ENCODE data around the gene RHOT2.

Gene RHOT2

GRCh38 chr16:629833-630248, 38.1 kb upstream of the RHOT2 start:
- H3K27ac Mint-ChIP-seq: no peak overlapping the region
- H3K27me3 Mint-ChIP-seq: no peaks in the 10 kb centered on the region
- ATAC-seq (no peak), DNase-seq (no peak)
- H3K9me3 Mint-ChIP-seq: no peaks in the 10 kb centered on the region
- no peak overlapping the region for H3K4me3 Mint-ChIP-seq
- peaks cover 8% of the 10 kb centered on the region for H3K4me1 Mint-ChIP-seq

- ATAC-seq (no peak), DNase-seq (no peak)
- no peak overlapping the region for H3K4me3 Mint-ChIP-seq
- H3K4me1 Mint-ChIP-seq: peaks cover 12% of the 10 kb centered on the region
- H3K27ac Mint-ChIP-seq: no peak overlapping the region
- H3K27me3 Mint-ChIP-seq: no peaks in the 10 kb centered on the region
- H3K9me3 Mint-ChIP-seq: no peaks in the 10 kb centered on the region
Measured at GRCh38 chr16:630249-630814, 37.6 kb upstream of the RHOT2 start.

GRCh38 chr16:630815-631405, 37.0 kb upstream of the RHOT2 start, which contains the start of gene WFIKKN1:
TSS of gene WFIKKN1 (plus strand) at chr16:630985. CDS start at chr16:631254, 269 bp downstream.
- ATAC-seq (peak; percentile 4), DNase-seq (no peak)
- no peak within 1 kb of the TSS for H3K27ac Mint-ChIP-seq
- H3K4me3 Mint-ChIP-seq: no peak within 1 kb of the TSS
- no peaks in the 10 kb centered on the region for H3K9me3 Mint-ChIP-seq
- H3K27me3 Mint-ChIP-seq: no peaks in the 10 kb centered on the region
- H3K4me1 Mint-ChIP-seq: peaks cover 12% of the 10 kb centered on the region

GRCh38 chr16:631808-632358, 36.0 kb upstream of the RHOT2 start:
- no peak for DNase-seq
- H3K4me1 Mint-ChIP-seq: peaks cover 20% of the 10 kb centered on the region
- no peak overlapping the region for H3K4me3 Mint-ChIP-seq
- peaks cover 6% of the 10 kb centered on the region for H3K27me3 Mint-ChIP-seq
- no peak for ATAC-seq
- H3K27ac Mint-ChIP-seq: no peak overlapping the region
- H3K9me3 Mint-ChIP-seq: no peaks in the 10 kb centered on the region

GRCh38 chr16:632486-633335, 35.2 kb upstream of the RHOT2 start:
- Mint-ChIP-seq H3K9me3 (no peaks in the 10 kb centered on the region), H3K27ac (no peak overlapping the region), H3K4me3 (no peak overlapping the region), H3K27me3 (peaks cover 7% of the 10 kb centered on the region), H3K4me1 (peaks cover 25% of the 10 kb centered on the region)
- DNase-seq (no peak), ATAC-seq (no peak)

GRCh38 chr16:633336-634050, 34.4 kb upstream of the RHOT2 start:
- ATAC-seq (no peak), DNase-seq (no peak)
- no peak overlapping the region for H3K27ac Mint-ChIP-seq
- H3K4me1 Mint-ChIP-seq: peaks cover 29% of the 10 kb centered on the region
- H3K4me3 Mint-ChIP-seq: no peak overlapping the region
- peaks cover 7% of the 10 kb centered on the region for H3K27me3 Mint-ChIP-seq
- no peaks in the 10 kb centered on the region for H3K9me3 Mint-ChIP-seq

- ATAC-seq (no peak), DNase-seq (no peak)
- no peak overlapping the region for H3K27ac Mint-ChIP-seq
- H3K9me3 Mint-ChIP-seq: no peaks in the 10 kb centered on the region
- peak overlapping the region; percentile 74 to 100 for H3K4me3 Mint-ChIP-seq
- H3K27me3 Mint-ChIP-seq: peaks cover 7% of the 10 kb centered on the region
- H3K4me1 Mint-ChIP-seq: peaks cover 34% of the 10 kb centered on the region
Measured at GRCh38 chr16:634051-634670, 33.8 kb upstream of the RHOT2 start.

GRCh38 chr16:634996-635395, 32.9 kb upstream of the RHOT2 start:
- DNase-seq (no peak), ATAC-seq (no peak)
- peaks cover 34% of the 10 kb centered on the region for H3K4me1 Mint-ChIP-seq
- no peaks in the 10 kb centered on the region for H3K9me3 Mint-ChIP-seq
- H3K4me3 Mint-ChIP-seq: peak overlapping the region; percentile 74 to 100
- peaks cover 7% of the 10 kb centered on the region for H3K27me3 Mint-ChIP-seq
- H3K27ac Mint-ChIP-seq: no peak overlapping the region

- Mint-ChIP-seq H3K27me3 (peaks cover 7% of the 10 kb centered on the region), H3K27ac (peak overlapping the region in 1 of 2 donors; percentile 27), H3K4me1 (peaks cover 34% of the 10 kb centered on the region), H3K4me3 (peak overlapping the region; percentile 47 to 100), H3K9me3 (no peaks in the 10 kb centered on the region)
- ATAC-seq: peak; percentile 23
- no peak for DNase-seq
Measured at GRCh38 chr16:635573-636205, 32.2 kb upstream of the RHOT2 start.

GRCh38 chr16:636206-637080, 31.5 kb upstream of the RHOT2 start, which contains the start of gene METTL26:
TSS of gene METTL26 (minus strand) at chr16:636305. CDS start at chr16:636290, 15 bp downstream.
- DNase-seq: peak; percentile 94 to 97
- peaks cover 34% of the 10 kb centered on the region for H3K4me1 Mint-ChIP-seq
- peak; percentile 89 for ATAC-seq
- H3K27ac Mint-ChIP-seq: peak within 1 kb of the TSS; percentile 95 to 100
- H3K9me3 Mint-ChIP-seq: no peaks in the 10 kb centered on the region
- peak within 1 kb of the TSS; percentile 96 to 100 for H3K4me3 Mint-ChIP-seq
- peaks cover 7% of the 10 kb centered on the region for H3K27me3 Mint-ChIP-seq

GRCh38 chr16:637081-638018, 30.6 kb upstream of the RHOT2 start:
- ATAC-seq: peak; percentile 54
- peak overlapping the region; percentile 95 to 100 for H3K27ac Mint-ChIP-seq
- peaks cover 34% of the 10 kb centered on the region for H3K4me1 Mint-ChIP-seq
- peaks cover 7% of the 10 kb centered on the region for H3K27me3 Mint-ChIP-seq
- peak overlapping the region; percentile 96 to 100 for H3K4me3 Mint-ChIP-seq
- DNase-seq: no peak
- no peaks in the 10 kb centered on the region for H3K9me3 Mint-ChIP-seq

- no peak for DNase-seq
- Mint-ChIP-seq H3K9me3 (no peaks in the 10 kb centered on the region), H3K4me1 (peaks cover 41% of the 10 kb centered on the region), H3K27me3 (peaks cover 7% of the 10 kb centered on the region), H3K27ac (no peak overlapping the region), H3K4me3 (peak overlapping the region in 1 of 2 donors; percentile 44)
- no peak for ATAC-seq
Measured at GRCh38 chr16:638034-638543, 29.8 kb upstream of the RHOT2 start.

GRCh38 chr16:638836-639235, 29.1 kb upstream of the RHOT2 start:
- H3K9me3 Mint-ChIP-seq: no peaks in the 10 kb centered on the region
- H3K4me1 Mint-ChIP-seq: peaks cover 48% of the 10 kb centered on the region
- H3K4me3 Mint-ChIP-seq: no peak overlapping the region
- no peak overlapping the region for H3K27ac Mint-ChIP-seq
- no peak for DNase-seq
- peaks cover 7% of the 10 kb centered on the region for H3K27me3 Mint-ChIP-seq
- no peak for ATAC-seq

Measured in stimulated activated naive CD8-positive, alpha-beta T cell treated with anti-CD3 and anti-CD28 coated beads, Interleukin-15, amount 100 ng/mL, for 72 hours (primary cell).